ENCODE data around the gene TBC1D14.

TBC1D14 gene

DNA sequence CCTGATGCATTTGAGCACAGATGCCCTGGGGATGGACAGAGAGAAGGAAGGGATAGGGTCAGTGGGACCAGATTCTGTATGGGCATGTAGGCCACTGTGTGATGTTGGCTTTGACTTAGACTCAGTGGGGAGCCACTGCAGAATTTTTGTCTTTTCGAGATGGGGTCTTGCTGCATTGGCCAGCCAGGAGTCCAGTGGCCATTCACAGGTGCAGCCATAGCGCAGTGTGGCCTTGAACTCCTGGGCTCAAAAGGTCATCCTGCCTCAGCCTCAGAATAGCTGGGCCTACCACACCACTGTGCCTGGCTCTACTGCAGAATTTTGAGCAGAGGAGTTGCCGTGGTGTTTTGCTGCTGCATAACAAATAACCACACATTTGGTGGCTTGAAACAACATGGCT, 22.8 kb downstream of the TBC1D14 start:
- no peak overlapping the region for H3K4me3 ChIP-seq
- no peak for DNase-seq (ENCODE audit: low spot score)
- no peak overlapping the region for H3K27ac ChIP-seq
- TF ChIP-seq, protein P1, sequence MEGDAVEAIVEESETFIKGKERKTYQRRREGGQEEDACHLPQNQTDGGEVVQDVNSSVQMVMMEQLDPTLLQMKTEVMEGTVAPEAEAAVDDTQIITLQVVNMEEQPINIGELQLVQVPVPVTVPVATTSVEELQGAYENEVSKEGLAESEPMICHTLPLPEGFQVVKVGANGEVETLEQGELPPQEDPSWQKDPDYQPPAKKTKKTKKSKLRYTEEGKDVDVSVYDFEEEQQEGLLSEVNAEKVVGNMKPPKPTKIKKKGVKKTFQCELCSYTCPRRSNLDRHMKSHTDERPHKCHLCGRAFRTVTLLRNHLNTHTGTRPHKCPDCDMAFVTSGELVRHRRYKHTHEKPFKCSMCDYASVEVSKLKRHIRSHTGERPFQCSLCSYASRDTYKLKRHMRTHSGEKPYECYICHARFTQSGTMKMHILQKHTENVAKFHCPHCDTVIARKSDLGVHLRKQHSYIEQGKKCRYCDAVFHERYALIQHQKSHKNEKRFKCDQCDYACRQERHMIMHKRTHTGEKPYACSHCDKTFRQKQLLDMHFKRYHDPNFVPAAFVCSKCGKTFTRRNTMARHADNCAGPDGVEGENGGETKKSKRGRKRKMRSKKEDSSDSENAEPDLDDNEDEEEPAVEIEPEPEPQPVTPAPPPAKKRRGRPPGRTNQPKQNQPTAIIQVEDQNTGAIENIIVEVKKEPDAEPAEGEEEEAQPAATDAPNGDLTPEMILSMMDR (IDR thresholded peaks at IDR 0.05): no peak

DNA sequence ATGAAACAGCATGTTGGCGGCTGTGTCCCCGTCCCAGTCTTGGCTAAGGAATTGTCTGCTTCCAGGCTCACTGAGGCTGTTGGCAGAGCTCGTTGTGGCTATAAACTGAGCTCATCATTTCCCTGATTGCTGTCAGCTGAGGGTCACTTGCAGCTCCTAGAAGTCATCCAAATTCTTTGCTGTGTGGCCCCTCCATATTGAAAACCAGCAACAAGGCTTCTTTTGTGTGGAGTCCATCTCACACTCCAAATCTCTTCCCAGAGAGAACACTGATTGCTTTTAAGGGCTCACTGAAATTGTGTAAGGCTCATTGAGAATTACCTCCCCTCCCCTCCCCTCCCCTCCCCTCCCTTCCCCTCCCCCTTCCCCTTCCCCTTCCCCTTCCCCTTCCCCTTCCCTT, 23.3 kb downstream of the TBC1D14 start:
- no peak for DNase-seq (ENCODE audit: low spot score)
- TF ChIP-seq, protein P1 (IDR thresholded peaks at IDR 0.05): no peak
- Histone ChIP-seq H3K27ac (no peak overlapping the region), H3K4me3 (no peak overlapping the region)

DNA sequence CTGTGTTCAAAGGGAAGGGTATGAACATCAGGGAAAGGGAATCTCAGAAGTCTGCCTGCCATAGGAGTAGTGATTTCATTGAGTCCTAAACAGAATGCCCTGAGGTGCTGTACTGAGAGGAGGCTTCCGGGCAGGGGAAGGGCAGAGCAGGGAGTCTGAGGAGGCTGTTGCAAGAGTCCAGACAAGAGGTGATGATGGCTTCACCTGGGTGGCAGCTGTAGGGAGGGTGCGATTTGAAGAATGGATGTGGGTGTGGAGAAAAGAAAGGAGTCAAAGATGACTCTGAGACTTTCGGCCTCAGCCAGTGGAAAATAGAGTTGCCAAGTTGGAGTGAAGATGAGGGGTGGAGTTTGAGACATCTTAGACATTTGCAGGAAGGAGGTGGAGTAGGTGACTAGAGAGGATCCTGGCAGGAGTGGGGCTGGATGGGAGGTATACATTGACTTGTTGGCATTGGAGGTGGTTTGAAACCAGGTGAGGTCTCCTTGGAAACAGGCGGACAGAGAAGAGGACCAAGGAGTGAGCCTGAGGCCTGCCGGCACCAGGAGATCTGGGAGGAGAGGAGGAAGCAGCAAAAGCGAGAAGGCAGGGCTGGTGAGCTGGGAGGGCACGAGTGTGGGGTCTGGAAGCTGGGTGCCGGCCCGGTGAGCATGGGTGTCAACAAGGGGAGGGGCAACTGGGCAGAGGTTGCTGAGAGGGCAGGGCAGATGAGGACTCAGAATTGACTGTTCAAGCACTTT, 24.2 kb downstream of the TBC1D14 start:
- no peak for DNase-seq (ENCODE audit: low spot score)
- TF ChIP-seq, protein P1 (IDR thresholded peaks at IDR 0.05): no peak

DNA sequence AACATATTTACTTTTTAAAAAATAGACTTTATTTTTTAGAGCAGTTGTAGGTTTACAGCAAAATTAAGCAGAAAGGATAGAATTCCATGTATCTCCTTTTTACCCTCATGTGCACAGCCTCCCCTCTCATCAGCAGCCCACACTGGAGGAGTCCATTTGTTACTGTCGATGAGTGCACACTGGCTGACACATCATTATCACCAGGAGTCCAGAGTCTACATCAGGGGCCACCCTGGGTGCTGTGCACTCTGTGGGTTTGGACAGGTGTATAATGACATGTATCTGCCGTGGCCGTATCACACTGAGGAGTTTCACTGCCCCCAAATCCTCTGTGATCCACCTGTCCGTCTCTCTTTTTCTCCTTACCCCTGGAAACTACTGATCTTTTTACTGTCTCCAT, 26.3 kb downstream of the TBC1D14 start:
- Histone ChIP-seq H3K4me3 (no peak overlapping the region), H3K27ac (peak overlapping the region in 1 of 2 donors; percentile 41)
- no peak for DNase-seq (ENCODE audit: low spot score)
- TF ChIP-seq, protein P1 (IDR thresholded peaks at IDR 0.05): no peak

More for the DNA sequence above, 24.2 kb downstream of the TBC1D14 start:
- Histone ChIP-seq H3K4me3 (no peak overlapping the region), H3K27ac (no peak overlapping the region)

DNA sequence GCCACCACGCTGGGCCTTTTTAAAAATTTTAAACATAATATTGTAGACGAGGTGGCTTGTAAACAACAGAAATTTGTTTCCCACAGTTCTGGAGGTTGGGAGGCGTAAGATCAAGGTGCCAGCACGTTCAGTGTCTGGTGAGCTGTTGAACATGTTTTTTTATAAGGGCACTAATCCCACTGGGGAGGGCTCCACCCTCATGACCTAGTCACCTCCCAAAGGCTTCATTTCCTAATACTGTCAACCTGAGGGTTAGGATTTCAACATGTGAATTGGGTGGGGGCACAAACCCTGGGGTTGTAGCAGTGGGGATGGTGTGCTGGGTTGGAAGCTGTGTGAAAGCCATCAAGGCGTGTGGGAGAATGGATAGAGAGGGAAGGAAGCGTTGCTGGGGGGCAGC, 27.6 kb downstream of the TBC1D14 start:
- no peak for DNase-seq (ENCODE audit: low spot score)
- H3K4me3 ChIP-seq: no peak overlapping the region
- TF ChIP-seq, protein P1 (IDR thresholded peaks at IDR 0.05): no peak
- H3K27ac ChIP-seq: peak overlapping the region in 1 of 2 donors; percentile 82

DNA sequence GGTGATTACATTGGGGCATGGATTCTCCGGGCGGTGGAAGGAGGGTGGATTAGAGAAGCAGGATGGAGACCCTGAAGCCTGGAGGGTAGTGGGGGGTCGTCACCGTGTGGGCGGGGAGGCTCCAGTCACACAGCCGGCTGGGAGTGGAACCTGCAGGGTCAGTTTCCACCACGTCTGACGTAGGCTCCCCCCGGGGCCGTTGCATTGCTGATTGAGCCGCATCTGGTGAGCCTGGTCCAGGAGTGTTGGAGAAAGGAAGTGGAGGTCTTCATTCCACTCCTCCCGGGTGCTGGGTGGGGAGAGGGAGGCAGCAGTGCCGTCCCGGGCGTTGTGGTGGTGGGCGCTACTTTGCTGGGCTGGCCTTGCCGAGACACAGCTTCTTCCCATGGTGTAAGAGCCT, 28.1 kb downstream of the TBC1D14 start:
- no peak overlapping the region for H3K4me3 ChIP-seq
- TF ChIP-seq, protein P1 (IDR thresholded peaks at IDR 0.05): no peak
- DNase-seq (ENCODE audit: low spot score): no peak
- peak overlapping the region in 1 of 2 donors; percentile 82 for H3K27ac ChIP-seq

DNA sequence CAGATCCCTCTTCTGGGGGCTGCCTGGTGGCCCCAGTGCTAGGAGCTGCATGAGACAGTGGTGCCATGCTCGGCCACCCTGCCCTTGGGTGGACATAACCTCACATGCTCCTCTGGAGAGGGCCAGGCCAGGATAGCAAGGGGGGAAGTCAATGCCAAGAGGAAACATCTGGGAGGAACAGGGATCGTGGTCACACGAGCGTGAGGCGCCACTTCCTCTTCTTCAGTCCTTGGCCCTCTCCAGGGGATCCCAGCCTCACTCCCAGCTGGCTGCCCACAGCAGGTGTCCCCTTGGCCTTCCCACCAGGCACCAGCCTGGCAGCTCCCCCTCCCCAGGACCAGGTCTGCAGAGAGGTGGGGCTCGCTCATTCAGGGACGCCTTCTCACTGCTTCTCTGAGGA, 28.6 kb downstream of the TBC1D14 start:
- Histone ChIP-seq H3K4me3 (no peak overlapping the region), H3K27ac (peak overlapping the region in 1 of 2 donors; percentile 82)
- DNase-seq (ENCODE audit: low spot score): no peak
- TF ChIP-seq, protein P1 (IDR thresholded peaks at IDR 0.05): no peak
